HG02610 (cell line): ENCODE results near the gene TRUB2.
"Not testable (repeated sequence)": the region's sequence is repeated elsewhere in the genome, so short reads cannot be mapped to it uniquely, and the experiment has no call there.

Experiments used
- ATAC-seq: cut with Tn5 transposase; IDR thresholded peaks from one replicate; pipeline ENCODE4 v1.9.1; 2021; ENCODE audit warnings: mild to moderate bottlenecking, moderate library complexity; ENCODE audit not compliant: unreplicated experiment

Gene TRUB2

DNA sequence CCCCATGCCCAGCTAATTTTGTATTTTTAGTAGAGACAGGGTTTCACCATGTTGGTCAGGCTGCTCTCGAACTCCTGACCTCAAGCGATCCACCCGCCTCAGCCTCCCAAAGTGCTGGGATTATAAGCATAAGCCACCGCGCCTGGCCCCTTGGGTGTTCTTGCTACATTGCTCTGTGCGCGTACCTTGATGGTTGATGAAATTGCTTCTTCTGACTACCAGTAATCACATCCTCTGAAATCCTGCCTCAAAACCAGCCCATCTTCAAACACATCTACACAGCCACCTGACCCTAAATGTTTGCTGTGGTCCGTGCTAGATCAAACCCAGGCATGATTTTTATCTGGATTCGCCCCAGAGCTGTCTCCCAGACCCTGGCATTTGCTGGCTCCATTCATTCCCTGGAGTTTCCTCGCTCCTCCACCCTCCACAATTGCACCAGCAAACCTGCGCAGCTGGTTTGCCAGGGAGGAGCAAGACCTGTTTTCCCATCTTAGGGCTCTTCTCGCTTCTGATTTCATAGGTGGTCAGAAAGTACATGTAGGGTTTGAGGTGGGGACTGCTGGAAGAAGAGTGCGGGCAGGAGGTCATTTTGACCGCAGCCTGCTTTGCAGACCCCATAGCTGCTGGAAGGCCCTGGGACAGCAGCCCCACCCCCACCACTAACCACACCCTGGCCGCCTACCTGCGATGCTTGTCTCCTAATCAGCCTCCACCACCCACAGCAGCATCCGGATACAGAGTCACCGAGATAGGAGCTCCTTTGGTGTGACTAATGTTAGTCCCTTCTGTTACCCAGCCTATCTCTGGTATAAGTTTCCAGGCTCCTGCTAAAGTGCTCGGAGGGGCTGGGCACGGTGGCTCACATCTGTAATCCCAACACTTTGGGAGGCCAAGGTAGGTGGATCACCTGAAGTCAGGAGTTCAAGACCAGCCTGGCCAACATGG, 23.4 kb downstream of the TRUB2 start:
- no peak for ATAC-seq

DNA sequence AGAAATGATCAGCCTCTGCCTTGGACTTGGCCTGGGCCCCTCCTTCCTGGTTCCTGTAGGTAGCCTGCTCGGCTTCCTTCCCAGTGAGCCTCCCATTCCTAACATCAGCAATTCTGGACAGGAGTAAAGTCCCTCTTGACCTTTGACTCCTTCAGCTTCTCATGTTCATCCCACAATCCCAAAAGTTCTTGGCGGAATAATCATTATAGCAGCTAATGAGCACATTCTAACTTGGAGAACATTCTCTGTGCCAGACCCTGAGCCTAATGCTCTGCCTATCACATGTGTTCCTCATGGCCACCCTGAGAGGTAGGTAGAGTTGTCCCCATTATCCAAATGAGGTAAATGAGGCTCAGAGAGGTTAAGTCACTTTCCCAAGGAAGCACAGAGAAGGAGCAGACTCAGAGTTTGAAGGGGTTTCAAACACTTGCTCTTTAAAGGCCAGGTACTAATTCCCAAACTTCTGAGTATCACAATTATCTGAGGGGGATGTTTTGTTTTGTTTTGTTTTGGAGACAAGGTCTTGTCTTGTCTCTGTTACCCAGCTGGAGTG, 24.9 kb downstream of the TRUB2 start:
- no peak for ATAC-seq

DNA sequence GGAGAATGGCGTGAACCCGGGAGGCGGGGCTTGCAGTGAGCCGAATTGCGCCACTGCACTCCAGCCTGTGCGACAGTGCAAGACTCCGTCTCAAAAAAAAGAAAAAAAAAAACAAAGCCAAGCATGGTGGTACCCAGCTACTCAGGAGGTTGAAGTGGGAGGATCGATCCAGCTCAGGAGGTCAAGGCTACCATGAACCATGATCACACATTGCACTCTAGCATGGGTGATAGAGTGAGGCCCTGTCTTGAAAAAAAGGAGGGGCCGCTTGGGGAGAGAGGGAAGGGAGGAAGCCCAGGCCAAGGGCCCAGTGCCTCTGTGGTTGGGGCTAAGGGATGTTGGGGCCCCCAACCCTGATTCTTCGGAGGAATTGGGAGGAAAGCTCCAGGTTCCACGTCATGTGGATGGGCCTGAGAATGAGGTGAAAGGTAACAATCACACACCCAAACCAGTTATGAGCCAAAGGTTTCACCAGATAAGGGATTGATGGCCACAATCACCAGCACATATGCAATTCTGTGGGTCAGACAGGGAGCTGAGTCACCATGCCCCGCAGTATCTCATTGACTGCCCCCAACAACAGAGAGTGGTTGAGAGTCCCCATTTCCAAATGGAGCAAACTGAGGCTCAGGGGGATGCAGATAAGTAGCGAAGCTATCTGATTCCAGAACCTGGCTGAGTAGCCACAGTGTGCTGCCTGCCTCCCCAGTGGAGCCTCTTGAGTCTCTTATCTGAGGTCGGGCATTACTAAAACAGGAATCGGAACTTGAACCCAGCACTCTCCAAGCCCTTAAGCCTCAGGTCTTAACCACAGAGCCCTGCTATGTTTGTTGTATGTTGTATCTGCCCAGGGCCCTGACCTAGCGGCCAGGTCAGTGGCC, 25.7 kb downstream of the TRUB2 start:
- no peak for ATAC-seq

DNA sequence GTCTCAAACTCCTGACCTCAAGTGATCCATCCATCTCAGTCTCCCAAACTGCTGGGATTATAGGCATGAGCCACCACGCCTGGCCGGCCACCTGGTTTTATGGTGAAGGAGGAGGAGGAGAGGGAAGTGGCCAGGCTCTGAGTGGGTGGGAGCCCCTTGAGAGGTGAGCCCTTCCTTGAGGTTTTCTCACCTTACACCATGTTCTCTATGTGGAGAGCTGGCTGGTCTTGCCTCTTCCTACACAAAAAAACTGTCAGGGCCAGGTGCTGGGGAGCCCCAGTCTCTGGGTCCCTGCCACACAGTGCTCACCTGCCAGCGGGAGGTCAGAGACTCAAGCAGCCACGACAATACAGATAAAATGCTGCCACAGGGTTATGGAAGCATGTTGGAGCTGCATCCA, 28.1 kb downstream of the TRUB2 start:
- ATAC-seq: no peak

- ATAC-seq: no peak
Measured at GRCh38 chr9:128293091-128293490, 29.2 kb downstream of the TRUB2 start.

- ATAC-seq: no peak
Measured at GRCh38 chr9:128292009-128292408, 30.2 kb downstream of the TRUB2 start.

DNA sequence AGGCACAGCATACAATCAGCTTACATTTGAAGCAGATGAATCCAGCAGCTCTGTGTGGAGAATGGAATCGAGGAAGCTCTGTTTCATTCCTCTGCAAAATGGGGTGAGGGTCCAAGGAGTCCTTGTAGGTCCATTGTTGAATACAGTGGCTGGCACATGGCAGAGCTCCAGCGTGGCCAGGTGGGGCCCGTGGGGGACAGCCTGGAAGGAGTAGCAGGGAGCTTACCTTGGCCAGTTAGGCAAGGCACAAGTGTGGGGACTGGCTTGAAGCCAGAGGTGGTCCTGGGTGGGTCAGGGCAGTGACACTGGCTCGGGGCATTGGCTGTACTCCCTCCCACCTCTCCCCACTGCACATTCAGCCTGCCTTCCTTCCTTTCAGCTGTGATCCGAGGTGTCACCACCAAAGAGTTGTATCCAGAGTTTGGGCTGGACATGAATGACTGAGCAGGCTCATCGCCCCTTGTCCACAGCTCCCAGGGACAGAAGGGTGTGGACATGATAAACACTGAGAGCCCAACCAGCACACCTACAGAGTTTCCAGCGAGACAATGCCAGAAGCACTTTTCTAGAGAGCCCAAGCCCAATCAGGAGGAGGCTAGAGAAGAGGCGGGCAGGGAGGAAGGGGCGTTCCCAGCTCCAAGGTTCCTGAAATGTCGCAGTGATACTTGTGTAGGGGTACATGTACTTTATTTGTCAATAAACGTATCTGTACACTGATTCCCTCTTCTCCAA, 33.8 kb downstream of the TRUB2 start:
- ATAC-seq: no peak

DNA sequence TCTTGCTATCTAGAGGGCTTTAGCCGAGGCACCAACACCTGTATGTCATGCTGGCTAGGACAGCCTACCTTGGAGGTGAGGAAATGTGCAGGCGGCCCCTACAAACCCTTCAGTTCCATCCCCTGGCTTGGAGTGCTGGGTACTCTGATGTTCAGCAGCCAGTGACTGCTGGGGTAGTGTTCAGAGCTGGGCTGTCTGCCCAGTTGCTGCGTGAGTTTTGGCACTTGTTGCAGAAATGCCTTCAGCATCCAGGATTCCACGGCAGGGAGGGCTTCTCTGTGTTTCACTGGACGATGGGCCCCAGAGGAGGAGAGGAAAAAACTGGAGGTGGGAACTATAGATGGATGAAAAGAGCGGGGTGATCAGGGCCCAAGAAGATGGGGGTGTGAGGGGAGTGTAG, 35.8 kb downstream of the TRUB2 start:
- no peak for ATAC-seq

GRCh38 chr9:128285033-128285784, 37.0 kb downstream of the TRUB2 start:
- ATAC-seq: no peak

DNA sequence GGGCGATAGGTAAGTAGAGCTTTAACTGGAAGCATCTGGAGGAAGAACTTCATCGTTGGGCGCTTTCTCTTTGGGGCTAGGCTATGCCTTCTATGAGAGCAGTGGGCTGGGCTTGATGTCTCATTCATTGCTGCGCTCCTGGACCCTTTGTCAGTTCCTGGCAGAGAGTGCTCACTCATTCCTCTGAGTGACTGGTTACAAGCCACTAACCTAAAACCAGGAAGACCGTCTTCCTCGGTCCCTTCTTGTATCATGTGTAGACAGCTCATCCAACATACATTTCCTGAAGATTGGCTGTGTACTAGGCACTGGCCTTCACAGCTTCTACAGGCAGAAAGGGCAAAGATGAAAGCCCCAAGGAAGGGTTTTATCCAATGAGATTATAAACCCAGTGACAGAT, 39.7 kb downstream of the TRUB2 start:
- ATAC-seq: no peak

DNA sequence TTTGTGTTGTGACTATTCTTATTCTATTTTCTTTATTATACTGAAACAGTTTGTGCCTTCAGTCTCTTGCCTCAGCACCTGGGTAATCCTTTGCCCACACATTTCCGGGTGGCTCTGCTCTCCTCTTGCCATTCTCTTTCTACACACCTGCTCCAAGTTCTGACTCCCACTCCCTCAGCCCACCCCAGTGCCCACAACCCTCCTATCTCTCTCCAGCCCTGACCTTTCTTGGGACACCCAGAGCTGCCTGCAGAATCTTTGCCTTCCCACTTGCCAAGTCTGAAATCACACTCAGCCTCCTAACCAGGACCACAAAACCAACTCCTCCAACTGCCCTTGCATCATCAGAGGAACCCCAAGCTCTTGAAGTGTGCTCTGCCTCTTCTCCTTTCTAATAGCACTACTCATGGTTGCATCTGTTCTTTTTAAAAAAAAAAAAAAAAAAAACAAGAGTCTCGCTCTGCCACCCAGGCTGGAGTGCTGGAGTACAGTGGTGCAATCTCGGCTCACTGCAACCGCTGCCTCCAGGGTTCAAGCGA, 42.1 kb downstream of the TRUB2 start:
- no peak for ATAC-seq

DNA sequence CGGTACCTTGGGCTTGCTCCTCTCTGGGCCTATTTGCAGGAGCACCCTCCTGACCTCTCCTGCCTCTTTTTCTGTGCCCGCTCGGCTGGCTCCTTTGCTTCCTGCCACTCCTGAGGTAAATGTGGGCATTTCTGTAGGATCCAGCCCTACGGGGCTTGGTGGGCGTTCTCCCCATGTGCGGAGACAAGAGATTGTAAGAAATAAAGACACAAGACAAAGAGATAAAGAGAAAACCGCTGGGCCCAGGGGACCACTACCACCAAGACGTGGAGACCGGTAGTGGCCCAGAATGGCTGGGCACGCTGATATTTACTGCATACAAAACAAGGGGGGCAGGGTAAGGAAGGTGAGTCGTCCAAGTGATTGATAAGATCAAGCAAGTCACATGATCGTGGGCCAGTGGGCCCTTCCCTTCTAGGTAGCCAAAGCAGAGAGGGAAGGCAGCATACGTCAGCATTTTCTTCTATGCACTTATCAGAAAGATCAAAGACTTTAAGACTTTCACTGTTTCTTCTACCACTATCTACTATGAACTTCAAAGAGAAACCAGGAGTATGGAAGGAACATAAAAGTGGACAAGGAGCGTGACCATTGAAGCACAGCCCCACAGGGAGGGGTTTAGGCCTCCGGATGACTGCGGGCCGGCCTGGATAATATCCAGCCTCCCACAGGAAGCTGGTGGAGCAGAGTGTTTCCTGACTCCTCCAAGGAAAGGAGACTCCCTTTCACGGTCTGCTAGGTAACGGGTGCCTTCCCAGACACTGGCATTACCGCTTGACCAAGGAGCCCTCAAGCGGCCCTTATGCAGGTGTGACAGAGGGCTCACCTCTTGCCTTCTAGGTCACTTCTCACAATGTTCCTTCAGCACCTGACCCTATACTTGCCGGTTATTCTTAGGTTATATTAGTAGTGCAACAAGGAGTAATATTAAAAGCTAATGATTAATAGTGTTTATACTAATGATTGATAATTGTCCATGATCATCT, 42.9 kb downstream of the TRUB2 start:
- not testable (repeated sequence) for ATAC-seq

- ATAC-seq: no peak
Measured at GRCh38 chr9:128276574-128277270, 45.5 kb downstream of the TRUB2 start.

GRCh38 chr9:128276008-128276573, 46.2 kb downstream of the TRUB2 start, which contains the start of gene SWI5:
Gene SWI5, plus strand, starts transcription at chr9:128276276.
- ATAC-seq: peak; percentile 94

DNA sequence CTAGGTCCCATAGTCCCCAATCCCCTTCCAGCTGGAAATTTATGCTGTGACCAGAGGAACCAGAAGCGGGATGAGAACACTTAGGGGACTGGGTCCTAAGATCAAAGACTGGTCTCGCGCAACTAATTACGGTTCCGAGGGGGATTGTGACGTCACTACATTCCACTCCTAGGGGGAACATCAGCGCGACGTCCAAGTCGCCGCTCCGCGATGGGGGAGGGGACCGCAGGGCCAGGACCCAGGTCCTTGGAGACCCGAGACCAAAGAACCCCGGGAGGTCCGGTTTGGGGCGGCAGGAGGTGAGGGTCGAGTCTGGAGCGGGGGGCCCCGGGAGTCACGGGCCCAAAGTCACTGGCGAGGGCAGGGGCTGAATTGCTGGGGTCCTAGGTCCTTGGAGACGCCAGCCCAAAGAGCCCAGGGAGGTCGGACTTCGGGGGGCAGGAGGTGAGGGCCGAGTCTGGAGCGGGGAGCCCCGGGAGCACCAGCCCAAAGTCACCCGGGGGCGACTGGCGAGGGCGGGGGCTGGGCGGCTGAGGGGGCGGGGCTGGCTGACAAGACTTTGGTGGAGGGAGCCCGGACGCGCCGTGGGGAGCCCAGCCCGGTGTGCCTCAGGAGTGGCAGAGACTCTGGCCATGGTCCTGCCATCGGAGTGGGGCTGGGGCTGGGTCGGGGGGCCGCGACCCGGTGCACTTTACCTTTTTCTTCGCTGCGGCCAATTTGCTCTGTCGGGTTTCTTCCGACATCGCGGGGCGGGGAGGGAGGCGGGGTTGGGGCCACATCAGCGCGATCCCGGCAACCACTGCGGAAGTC, 46.8 kb downstream of the TRUB2 start, which contains the start of gene GOLGA2:
GOLGA2 (minus strand) TSS at position 810 of the 810 bp plus-strand sequence; CDS start at position 779, 31 bp downstream.
- ATAC-seq: peak; percentile 48

GRCh38 chr9:128274245-128274644, 48.0 kb downstream of the TRUB2 start:
- no peak for ATAC-seq

GRCh38 chr9:128271512-128271911, 50.7 kb downstream of the TRUB2 start:
- ATAC-seq: no peak
